Vagina (tissue), 2 donors: Measurements from ENCODE around the gene CDH4. TPM values are rescaled to one million over a fixed set of nuclear protein-coding genes. Genes with fewer than 3 reads are reported as not detected.

Source experiments
- DNase-seq, 2 donors: peaks; one replicate each; pipeline ENCODE4 v3.0.0-alpha.2; 2017; ENCODE audit errors: extremely low spot score in 2 of 2
- H3K27ac ChIP-seq: fragments of 200-600 bp; sonication (generic); one replicate; pipeline ENCODE4 v1.5.1; 2019
- H3K27me3 ChIP-seq: fragments of 200-600 bp; sonication (generic); one replicate; pipeline ENCODE4 v1.5.1; 2019
- H3K36me3 ChIP-seq, 2 donors: fragments of 200-600 bp; sonication (generic); one replicate each; pipeline ENCODE4 v1.5.1; 2017 to 2019
- H3K4me1 ChIP-seq: fragments of 200-600 bp; sonication (generic); one replicate; pipeline ENCODE4 v1.5.1; 2019
- H3K4me3 ChIP-seq, 2 donors: fragments of 200-600 bp; sonication (generic); 1 replicate in 1 of 2; 2 replicates in 1 of 2; pipeline ENCODE4 v1.5.1; 2016 to 2019
- H3K9me3 ChIP-seq: fragments of 200-600 bp; sonication (generic); one replicate; pipeline ENCODE4 v1.5.1; 2019
- POLR2A ChIP-seq, 2 donors: fragments of 450-650 bp; IDR thresholded peaks; one replicate each; pipeline ENCODE4 v1.6.1; 2017; ENCODE audit warnings: antibody characterized with exemption in 2 of 2, mild to moderate bottlenecking in 2 of 2, moderate library complexity in 2 of 2
- POLR2AphosphoS5 ChIP-seq, 2 donors: sonication (generic); formaldehyde crosslinking; IDR thresholded peaks; one replicate each; pipeline ENCODE4 v1.9.0; 2017; ENCODE audit warnings: antibody characterized with exemption in 2 of 2, mild to moderate bottlenecking in 2 of 2, low read depth in 1 of 2; ENCODE audit not compliant: insufficient read depth in 1 of 2
- intact Hi-C: fragments of 100-400 bp; cut with DNase I; formaldehyde crosslinking; loops from one replicate; pipeline ENCODE4 v1.15.1; 2023
- total RNA-seq: library from RNA; depleted of rRNA; stranded (reverse); fragments of >200 nt; gene quantifications from one replicate; pipeline ENCODE4 v1.2.3, GENCODE V29; 2016
- TF ChIP-seq, protein P1 (sequence below), 3 experiments: fragments of 450-650 bp in 2 of 3; fragments of 200-600 bp in 1 of 3; sonication (generic) in 1 of 3; IDR thresholded peaks; one replicate each; pipeline ENCODE4 v1.5.1; 2017 to 2019; ENCODE audit warnings: antibody characterized with exemption in 3 of 3, mild to moderate bottlenecking in 2 of 3, moderate library complexity in 2 of 3

Gene CDH4
- total RNA-seq, 1 donor from 2014 or later, result 0.25 TPM

DNA sequence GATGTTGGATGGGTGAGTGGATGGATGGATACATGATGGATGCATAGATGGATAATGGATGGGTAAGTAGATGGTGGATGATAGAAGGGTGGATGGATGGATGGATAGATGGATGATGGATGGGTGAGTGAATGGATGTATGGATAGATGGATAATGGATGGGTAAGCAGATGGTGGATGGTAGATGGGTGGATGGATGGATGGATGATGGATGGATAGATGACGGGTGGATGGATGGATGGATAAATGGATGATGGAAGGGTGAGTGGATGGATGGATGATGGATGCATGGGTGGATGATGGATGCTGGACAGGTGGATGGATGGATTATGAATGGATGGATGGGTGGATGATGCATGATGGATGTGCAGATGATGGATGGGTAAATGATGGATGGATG is 638.1 kb downstream of the CDH4 start:
- Histone ChIP-seq H3K27ac (no peak overlapping the region), H3K36me3 (no peaks in the 10 kb centered on the region), H3K4me3 (no peak overlapping the region), H3K4me1 (no peaks in the 10 kb centered on the region), H3K9me3 (no peaks in the 10 kb centered on the region), H3K27me3 (no peaks in the 10 kb centered on the region)
- intact Hi-C loops, result no loop called here
- no peak for DNase-seq
- TF ChIP-seq, protein P1, sequence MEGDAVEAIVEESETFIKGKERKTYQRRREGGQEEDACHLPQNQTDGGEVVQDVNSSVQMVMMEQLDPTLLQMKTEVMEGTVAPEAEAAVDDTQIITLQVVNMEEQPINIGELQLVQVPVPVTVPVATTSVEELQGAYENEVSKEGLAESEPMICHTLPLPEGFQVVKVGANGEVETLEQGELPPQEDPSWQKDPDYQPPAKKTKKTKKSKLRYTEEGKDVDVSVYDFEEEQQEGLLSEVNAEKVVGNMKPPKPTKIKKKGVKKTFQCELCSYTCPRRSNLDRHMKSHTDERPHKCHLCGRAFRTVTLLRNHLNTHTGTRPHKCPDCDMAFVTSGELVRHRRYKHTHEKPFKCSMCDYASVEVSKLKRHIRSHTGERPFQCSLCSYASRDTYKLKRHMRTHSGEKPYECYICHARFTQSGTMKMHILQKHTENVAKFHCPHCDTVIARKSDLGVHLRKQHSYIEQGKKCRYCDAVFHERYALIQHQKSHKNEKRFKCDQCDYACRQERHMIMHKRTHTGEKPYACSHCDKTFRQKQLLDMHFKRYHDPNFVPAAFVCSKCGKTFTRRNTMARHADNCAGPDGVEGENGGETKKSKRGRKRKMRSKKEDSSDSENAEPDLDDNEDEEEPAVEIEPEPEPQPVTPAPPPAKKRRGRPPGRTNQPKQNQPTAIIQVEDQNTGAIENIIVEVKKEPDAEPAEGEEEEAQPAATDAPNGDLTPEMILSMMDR (IDR thresholded peaks at IDR 0.05), result no peak
- TF ChIP-seq POLR2AphosphoS5 (IDR thresholded peaks at IDR 0.05; ENCODE audit: insufficient read depth in 1 of 2, low read depth in 1 of 2) (no peak), POLR2A (IDR thresholded peaks at IDR 0.05) (no peak)

GRCh38 chr20:61891476-61891875 is 639.4 kb downstream of the CDH4 start:
- no peaks in the 10 kb centered on the region for H3K27me3 ChIP-seq
- no peaks in the 10 kb centered on the region for H3K4me1 ChIP-seq
- no peak for DNase-seq
- no peaks in the 10 kb centered on the region for H3K36me3 ChIP-seq
- intact Hi-C loops, result no loop called here
- no peak overlapping the region for H3K27ac ChIP-seq
- TF ChIP-seq POLR2AphosphoS5 (IDR thresholded peaks at IDR 0.05; ENCODE audit: insufficient read depth in 1 of 2, low read depth in 1 of 2) (no peak), POLR2A (IDR thresholded peaks at IDR 0.05) (no peak)
- TF ChIP-seq, protein P1 (IDR thresholded peaks at IDR 0.05), result no peak
- no peak overlapping the region for H3K4me3 ChIP-seq
- H3K9me3 ChIP-seq, result no peaks in the 10 kb centered on the region

- Histone ChIP-seq H3K27me3 (no peaks in the 10 kb centered on the region), H3K4me1 (no peaks in the 10 kb centered on the region), H3K4me3 (no peak overlapping the region), H3K27ac (no peak overlapping the region), H3K9me3 (no peaks in the 10 kb centered on the region), H3K36me3 (no peaks in the 10 kb centered on the region)
- intact Hi-C loops, result no loop called here
- TF ChIP-seq POLR2A (IDR thresholded peaks at IDR 0.05) (no peak), POLR2AphosphoS5 (IDR thresholded peaks at IDR 0.05; ENCODE audit: insufficient read depth in 1 of 2, low read depth in 1 of 2) (no peak)
- TF ChIP-seq, protein P1 (IDR thresholded peaks at IDR 0.05), result no peak
- no peak for DNase-seq
Measured at GRCh38 chr20:61891916-61892649, 640.0 kb downstream of the CDH4 start.

GRCh38 chr20:61895016-61895415 is 643.0 kb downstream of the CDH4 start:
- H3K9me3 ChIP-seq, result no peaks in the 10 kb centered on the region
- H3K4me1 ChIP-seq, result no peaks in the 10 kb centered on the region
- no peaks in the 10 kb centered on the region for H3K36me3 ChIP-seq
- TF ChIP-seq, protein P1 (IDR thresholded peaks at IDR 0.05), result no peak
- TF ChIP-seq POLR2AphosphoS5 (IDR thresholded peaks at IDR 0.05; ENCODE audit: insufficient read depth in 1 of 2, low read depth in 1 of 2), result no peak
- no peak for TF ChIP-seq POLR2A (IDR thresholded peaks at IDR 0.05)
- no peak for DNase-seq
- no peak overlapping the region for H3K27ac ChIP-seq
- intact Hi-C loops, result no loop called here
- no peaks in the 10 kb centered on the region for H3K27me3 ChIP-seq
- no peak overlapping the region for H3K4me3 ChIP-seq

GRCh38 chr20:61895686-61896057 is 643.6 kb downstream of the CDH4 start:
- Histone ChIP-seq H3K4me3 (no peak overlapping the region), H3K27ac (no peak overlapping the region), H3K36me3 (no peaks in the 10 kb centered on the region), H3K4me1 (no peaks in the 10 kb centered on the region), H3K27me3 (no peaks in the 10 kb centered on the region), H3K9me3 (no peaks in the 10 kb centered on the region)
- TF ChIP-seq POLR2A (IDR thresholded peaks at IDR 0.05), result no peak
- TF ChIP-seq POLR2AphosphoS5 (IDR thresholded peaks at IDR 0.05; ENCODE audit: insufficient read depth in 1 of 2, low read depth in 1 of 2), result no peak
- TF ChIP-seq, protein P1 (IDR thresholded peaks at IDR 0.05), result no peak
- DNase-seq, result no peak
- intact Hi-C loops, result no loop called here
